NCI-H2196 (cell line): Measurements from ENCODE around the gene GNAO1.

Source experiments
- DNase-seq: peaks from one replicate; lab custom pipeline; 2025; ENCODE audit not compliant: unreplicated experiment; lab: John Stamatoyannopoulos, UW

GNAO1 gene

DNA sequence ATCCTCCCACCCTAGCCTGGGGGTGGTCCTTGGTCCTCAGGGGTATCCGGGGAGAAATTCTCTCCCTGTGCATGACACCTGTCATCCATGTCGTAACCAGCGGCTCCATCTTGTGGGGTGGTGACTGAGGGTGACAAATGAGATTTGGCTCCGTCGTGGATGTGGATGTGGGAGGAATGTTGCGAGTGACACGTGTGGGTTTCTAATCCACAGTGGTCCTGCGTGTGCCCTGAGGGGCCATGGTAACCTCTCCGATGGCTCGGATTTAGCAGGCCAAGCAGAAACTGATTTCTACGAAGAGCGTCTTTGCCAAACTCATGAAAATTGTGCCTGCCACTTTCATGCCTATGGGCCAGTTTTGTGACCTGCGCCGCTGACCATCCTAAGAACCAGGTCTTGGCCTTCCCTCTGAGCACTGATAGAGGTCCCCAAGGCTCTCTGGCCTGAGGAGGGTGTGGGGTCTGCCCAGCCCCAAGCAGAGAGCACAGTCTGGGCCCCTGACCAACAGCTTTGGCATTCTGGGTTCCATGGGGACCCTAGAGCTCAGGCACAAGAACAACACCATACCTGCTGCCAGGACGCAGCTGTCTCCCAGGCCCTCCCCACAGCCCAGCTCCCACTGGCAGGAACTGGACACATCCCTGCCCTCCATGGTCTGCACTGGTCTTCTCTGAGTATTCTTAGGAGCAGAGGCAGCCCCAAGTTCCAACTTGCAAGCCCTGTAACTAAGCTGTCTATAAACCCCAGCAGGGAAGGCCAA, 155.0 kb downstream of the GNAO1 start:
- DNase-seq, result no peak

DNA sequence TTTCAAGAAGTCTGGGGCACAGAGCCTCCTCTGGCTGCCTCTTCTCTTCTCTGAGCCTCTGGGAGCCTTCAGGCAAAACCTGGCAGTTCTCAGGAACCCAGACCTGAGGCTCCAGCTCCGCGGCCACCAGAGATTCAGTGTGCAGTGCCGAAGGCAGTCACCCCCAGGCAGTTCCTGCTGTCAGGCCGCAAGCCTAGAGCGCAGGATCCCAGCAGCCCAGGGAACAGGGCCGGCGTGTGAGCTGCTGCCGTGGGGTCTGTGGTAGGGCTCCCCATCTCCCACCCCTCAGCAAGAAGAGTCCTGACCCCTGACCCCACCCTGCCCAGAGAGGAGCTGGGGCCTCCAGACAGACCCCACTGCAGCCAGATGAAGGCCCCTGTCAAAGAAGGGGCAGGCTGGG, 155.9 kb downstream of the GNAO1 start:
- DNase-seq, result no peak

GRCh38 chr16:56347670-56348069, 156.4 kb downstream of the GNAO1 start:
- no peak for DNase-seq

DNA sequence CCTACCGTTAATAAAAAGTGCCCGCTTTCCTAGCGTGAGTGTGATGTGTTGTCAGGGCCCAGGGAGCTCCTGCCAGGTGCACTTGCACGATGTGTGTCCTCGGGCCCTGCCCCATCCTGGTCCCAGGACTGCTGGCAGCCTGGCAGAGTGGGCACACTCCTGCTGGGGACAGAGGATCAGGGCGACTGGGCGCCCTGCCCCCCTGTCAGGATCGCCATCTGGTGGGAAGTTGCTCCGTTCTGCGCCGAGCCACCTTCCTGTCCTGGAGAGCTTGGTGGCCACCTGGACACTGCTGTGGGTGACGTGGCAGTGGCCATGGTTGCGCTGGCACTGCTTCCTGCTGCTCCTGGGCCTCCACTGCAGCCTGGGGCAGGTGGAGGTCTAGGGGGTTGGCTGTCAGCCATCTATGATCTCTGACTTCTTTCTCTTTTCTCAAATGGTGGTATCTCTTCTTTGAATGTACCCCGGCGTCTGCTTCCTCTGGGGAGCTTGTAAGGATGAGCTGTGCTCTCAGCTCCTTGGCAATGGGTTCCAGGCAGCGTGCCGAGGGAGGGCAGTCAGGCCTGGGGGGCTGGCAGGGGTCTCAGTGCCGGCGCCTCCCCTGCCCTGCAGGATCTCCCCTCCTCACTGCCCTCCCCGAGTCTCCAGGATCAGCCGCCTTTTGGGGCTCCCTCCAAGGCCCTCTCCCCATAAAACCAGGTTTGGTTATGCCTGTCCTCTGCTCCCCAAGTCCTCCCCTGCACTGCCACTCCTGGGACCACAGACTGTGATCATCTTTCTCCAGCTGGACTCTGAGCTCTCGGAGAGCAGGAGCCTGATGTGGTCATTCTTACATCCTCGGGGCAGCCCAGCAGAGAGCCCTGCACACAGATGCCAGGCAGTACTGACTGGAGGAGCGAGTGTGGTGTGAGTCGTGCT, 157.1 kb downstream of the GNAO1 start:
- no peak for DNase-seq

- DNase-seq, result no peak
These were observed 157.8 kb downstream of the GNAO1 start for GRCh38 chr16:56349086-56349415.

GRCh38 chr16:56349711-56350161, 158.4 kb downstream of the GNAO1 start:
- no peak for DNase-seq

DNA sequence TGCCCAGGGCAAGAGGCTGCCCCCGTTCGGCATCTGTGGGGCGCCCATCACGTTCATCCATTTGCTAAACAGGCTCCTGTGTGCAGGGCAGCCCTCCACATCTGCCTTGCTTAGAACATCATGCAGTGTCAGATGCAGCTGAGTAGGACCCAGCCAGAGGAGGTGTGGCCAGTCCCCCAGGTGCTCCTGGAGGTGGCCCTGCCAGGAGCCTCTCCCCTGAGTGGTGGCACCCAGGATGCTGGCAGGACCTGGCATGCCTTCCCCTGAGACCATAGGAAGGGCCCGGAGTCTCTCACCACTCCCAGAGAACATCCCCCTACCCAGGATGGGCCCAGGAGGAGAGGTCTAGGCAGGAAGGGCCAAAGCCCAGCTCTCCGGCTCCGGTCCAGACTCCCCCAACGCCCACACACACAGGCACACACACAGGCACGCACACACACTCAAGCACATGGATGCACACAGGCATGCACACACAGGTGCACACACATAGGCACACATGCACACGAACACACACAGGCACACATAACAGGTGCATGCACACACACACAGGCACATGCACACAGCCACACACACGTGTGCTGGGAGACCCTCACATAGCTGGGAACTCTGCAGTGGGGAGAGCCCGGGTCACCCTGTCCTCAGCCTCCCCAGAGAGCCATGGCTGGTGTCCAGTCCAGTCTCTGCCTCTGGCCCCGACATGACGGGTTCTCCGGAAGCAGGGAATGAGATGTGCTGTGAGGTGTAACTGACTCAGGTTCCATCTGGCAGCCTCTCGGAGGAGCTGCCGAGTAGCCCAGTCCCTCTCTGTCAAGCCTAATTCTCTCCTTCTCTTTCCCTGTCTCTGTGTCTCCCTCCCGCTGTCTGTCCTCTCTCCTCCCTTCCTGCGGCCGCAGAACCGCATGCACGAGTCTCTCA, 159.5 kb downstream of the GNAO1 start:
- DNase-seq, result no peak

DNA sequence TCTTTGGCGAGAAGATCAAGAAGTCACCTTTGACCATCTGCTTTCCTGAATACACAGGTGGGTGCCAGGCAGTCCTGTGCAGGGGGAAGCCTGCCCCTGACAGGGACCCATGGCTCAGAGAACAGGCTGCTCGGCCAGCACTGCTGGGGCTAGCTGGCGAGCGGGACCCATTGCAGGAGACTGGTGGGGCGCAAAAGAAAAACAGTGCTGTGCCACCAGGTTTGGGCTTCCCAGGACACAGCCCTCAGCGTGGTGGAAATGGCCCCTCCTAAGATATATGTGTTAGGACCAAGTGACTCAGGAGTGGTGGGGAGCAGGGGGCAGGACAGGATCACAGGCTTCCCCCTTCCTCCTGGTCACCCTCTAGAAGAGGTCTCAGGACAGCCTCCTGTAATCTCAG, 160.2 kb downstream of the GNAO1 start:
- no peak for DNase-seq

- no peak for DNase-seq
These were observed 161.2 kb downstream of the GNAO1 start for GRCh38 chr16:56352351-56353053.

DNA sequence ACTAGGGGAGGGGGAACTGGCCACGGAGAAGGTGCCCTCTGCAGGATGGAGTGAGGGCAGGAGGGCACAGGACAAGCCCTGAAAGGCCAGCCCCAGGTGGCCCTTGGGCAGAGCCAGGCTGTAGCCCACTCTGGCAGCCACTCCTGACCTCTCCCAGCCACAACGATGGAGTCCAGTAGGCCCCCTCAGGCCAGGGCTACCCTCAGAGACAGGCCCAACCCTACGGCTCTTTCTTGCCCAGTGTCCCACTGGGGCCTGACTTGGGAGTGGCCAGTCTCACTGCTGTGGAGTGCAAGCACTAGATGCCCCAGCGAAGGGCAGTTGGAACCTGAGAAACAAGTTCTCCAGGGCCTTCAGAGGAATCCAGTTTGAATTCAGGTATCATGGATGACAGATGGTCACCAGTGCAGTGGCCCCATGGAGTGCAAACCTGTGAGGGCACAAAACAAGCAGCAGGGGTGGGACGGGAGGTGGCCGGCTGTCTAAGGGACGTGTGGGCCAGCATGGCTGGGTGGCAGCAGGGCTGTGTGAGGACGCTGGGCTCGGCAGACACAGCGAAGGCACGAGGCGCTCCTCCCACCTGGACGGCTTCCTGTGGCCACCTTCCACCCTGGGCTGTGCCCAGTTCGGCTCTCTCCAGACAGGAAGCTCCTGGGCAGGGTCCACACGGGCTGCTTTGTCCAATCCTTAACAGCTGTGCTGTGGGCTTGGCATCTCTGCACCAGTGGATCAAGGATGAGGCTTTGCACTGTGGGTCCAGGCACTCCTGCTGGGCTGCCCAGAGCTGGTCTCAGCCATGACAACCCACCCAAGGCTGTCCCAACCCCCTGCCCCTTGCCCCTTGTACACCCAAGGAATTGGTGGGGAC, 162.0 kb downstream of the GNAO1 start:
- no peak for DNase-seq

- no peak for DNase-seq
These were observed 162.7 kb downstream of the GNAO1 start for GRCh38 chr16:56354016-56354415.

DNA sequence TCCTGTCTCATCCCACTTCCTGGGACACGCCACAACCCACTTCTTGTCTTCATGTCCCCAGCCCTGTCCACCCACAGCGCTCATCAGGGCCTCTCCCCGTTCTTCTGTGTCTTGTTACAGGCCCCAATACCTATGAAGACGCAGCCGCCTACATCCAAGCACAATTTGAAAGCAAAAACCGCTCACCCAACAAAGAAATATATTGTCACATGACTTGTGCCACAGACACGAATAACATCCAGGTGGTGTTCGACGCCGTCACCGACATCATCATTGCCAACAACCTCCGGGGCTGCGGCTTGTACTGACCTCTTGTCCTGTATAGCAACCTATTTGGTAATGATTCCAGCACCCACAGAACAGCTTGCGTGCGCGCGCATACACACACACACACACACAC, 163.5 kb downstream of the GNAO1 start:
- DNase-seq, result no peak

DNA sequence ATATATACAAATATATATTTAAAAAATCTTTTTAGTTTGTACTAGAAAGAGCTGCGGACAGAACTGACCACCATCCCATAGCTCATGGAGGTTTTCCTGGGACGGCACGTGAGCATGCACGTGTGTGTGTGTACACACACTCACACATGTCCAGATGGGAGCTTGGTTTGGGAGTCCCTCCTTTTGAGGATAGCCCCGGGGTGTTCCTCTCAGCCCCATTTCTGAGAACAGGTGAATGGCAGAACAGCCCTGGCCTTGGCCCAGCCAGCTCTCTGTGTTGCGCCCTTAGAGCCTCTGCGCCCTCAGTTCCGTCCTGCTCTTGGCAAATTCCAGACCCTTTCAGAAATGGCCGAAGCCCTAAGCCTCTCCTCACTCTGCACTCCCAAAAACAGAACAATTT, 163.9 kb downstream of the GNAO1 start:
- DNase-seq, result no peak

GRCh38 chr16:56355786-56356275, 164.5 kb downstream of the GNAO1 start:
- DNase-seq, result no peak

DNA sequence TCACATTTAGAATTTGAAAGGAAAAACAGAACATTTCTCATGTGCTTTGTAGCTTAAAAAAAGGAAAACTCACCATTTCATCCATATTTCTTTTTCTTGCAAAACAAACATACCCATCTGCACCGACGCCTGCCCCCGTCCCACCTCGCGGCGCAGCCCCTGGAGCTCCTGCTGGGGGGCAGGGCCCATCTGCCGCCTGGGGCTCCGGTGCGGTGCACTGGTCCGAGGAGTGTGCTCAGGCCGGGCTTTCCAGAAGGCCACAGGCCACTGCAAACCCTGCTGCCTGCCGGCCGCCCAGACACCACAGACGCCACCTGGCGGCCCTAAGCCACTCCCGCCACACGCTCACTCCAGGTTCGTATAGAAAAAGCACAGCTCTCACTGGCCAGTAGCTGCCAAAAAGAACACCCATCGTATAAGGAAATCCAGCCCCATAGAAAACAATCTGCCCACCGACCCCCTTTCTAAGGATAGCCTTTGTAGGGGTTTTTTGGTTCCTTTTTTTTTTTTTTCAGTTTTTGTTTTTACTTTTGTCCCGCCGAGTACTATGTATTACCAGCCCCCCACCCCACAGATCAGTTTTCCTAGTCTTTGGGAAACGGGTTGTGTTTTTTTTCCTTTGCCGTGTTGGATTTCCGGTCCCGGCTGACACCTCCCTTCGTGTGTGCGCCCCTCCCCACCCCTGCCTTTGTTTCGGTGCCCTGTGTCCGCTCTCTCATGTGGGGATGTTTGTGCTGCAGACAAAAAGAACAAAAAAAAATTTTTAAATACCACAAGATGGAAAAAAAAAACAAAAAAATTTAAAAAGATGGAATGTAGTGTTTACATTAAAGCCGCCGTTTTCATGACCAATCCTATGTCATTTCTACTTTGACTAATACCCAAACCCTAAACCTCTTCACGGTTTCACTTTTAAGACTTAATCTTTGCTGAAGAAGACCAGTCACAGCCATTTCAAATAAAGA, 165.3 kb downstream of the GNAO1 start:
- DNase-seq, result no peak

DNA sequence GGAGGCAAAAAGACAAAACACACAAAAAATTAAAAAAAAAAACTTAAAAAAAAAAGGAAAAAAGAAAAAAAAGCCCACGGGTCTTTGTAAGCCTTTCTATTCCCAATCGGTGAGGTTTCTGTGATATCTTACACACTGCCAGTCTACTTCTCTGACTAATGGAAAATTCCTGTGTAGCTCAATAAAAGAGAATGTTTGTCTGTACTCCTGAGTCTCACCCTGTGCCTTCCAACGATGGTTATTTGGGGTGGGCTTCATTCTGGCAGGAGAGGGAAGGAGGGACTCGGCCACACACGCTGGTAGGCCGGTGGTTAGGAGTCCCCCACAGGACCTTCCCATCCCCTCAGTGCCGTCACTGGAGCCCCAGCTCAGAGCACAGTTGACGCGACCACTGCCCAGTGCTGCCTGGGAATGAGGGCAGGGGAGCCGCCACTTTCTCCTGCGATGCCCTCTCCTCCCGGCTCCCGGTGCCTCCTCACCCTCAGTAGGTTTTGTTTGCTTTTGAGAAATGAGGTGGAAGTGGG, 166.0 kb downstream of the GNAO1 start:
- no peak for DNase-seq

DNA sequence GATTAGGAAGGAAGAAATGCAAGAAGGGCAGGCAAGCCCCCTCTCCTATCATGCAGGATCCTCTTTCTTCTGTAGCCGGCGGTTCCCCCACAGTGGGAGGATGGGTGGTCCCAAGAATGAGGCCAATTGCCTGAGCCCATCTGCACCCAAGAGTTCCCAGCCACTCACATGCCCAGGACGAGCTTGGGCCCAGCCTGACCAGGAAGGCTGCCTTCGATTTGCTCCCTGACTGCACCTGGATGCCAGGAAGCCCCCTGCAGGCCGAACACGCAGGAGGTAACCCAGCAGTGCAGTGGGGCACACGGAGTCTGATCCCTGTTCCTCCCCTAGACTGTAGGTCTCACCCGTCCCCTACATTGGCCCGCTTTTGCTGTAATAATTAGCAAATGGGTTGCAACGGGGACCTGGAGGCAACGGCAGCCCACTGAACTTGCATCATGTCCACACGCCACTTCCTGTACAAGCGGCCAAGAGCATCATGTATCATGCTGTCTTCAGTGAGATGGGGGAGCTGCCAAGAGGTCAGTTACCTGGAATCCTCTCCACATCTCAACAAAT, 166.6 kb downstream of the GNAO1 start:
- no peak for DNase-seq
